Measurements from ENCODE around the gene ADIPOR1. TPM values are rescaled to one million over a fixed set of nuclear protein-coding genes. Genes with fewer than 3 reads are reported as not detected.
A peak's percentile ranks its signal among the peaks of the same experiment; 100 is the strongest.
"Not testable (repeated sequence)": the region's sequence is repeated elsewhere in the genome, so short reads cannot be mapped to it uniquely, and the experiment has no call there.

Gene ADIPOR1
- polyA plus RNA-seq, 2 of the 4 experiments (the other 2 are of a cell fraction) = 56.4 to 131 TPM

GRCh38 chr1:202940561-202940960, 17.6 kb downstream of the ADIPOR1 start:
- H3K9me3 ChIP-seq = no peaks in the 10 kb centered on the region
- no peak overlapping the region for H3K4me2 ChIP-seq
- no peak overlapping the region for H3K27ac ChIP-seq
- H3K4me1 ChIP-seq = no peaks in the 10 kb centered on the region
- ChIA-PET CTCF (interaction anchor here (0.8 to 1.3 kb wide), 3 partner anchors 13 to 599 kb away, joined by 3 to 4 read pairs (median 3); partner anchors contain the start of genes KLHL12 and UBE2T), POLR2A (no interaction called here)
- H3K4me3 ChIP-seq = no peak overlapping the region
- DNase-seq (ENCODE audit: low read depth in 1 of 2, low spot score in 1 of 2) = no peak
- no peak for ATAC-seq
- no peak for TF ChIP-seq SREBF2 (IDR thresholded peaks at IDR 0.05)
- no peak for TF ChIP-seq RARB (CRISPR knock-in tag; IDR thresholded peaks at IDR 0.05)
- no peak for TF ChIP-seq MYC (IDR thresholded peaks at IDR 0.05; ENCODE audit: borderline replicate concordance, low read length)
- TF ChIP-seq REST (IDR thresholded peaks at IDR 0.05) = no peak
- no peak for TF ChIP-seq BHLHE40 (IDR thresholded peaks at IDR 0.05; ENCODE audit: low read depth, low read length)
- no peak for TF ChIP-seq RNF2 (IDR thresholded peaks at IDR 0.05; ENCODE audit: borderline replicate concordance, low read depth)
- no peak for TF ChIP-seq KDM1A (IDR thresholded peaks at IDR 0.05; ENCODE audit: low read depth)
- TF ChIP-seq HOXB5 (CRISPR knock-in tag; IDR thresholded peaks at IDR 0.05) = no peak
- no peak for TF ChIP-seq SMC3 (IDR thresholded peaks at IDR 0.05)
- TF ChIP-seq MAFK (IDR thresholded peaks at IDR 0.05; ENCODE audit: partially characterized antibody) = no peak
- FAIRE-seq = no peak

- DNase-seq (ENCODE audit: low read depth in 1 of 2, low spot score in 1 of 2) (no peak), FAIRE-seq (no peak), ATAC-seq (peak; percentile 34 to 36; a peak in 2 of 6 replicates)
- Histone ChIP-seq H3K4me3 (no peak overlapping the region), H3K9me3 (no peaks in the 10 kb centered on the region), H3K4me2 (no peak overlapping the region), H3K27ac (no peak overlapping the region), H3K4me1 (no peaks in the 10 kb centered on the region)
- CTCF ChIA-PET = interaction anchor here (1.4 kb wide), 1 partner anchor 10 kb away, joined by 5 read pairs; no protein-coding TSS in a partner anchor
- POLR2A ChIA-PET = no interaction called here
- TF ChIP-seq ZFP36 (IDR thresholded peaks at IDR 0.05; ENCODE audit: borderline replicate concordance, partially characterized antibody) = no peak
- TF ChIP-seq EHMT2 (IDR thresholded peaks at IDR 0.05; ENCODE audit: low read depth) = no peak
- TF ChIP-seq JUN (IDR thresholded peaks at IDR 0.05) = no peak
- TF ChIP-seq HMGXB4 (CRISPR knock-in tag; IDR thresholded peaks at IDR 0.05; ENCODE audit: borderline replicate concordance) = no peak
- no peak for TF ChIP-seq CBX2 (IDR thresholded peaks at IDR 0.05; ENCODE audit: borderline replicate concordance, low read depth)
- 82% methylated on average over 5 of the region's 5 CpGs for WGBS (ENCODE audit: missing lambda C conversion rate)
Measured at GRCh38 chr1:202938287-202938925, 19.7 kb downstream of the ADIPOR1 start.

- FAIRE-seq, POLR2A ChIA-PET: not testable (repeated sequence)
Measured at GRCh38 chr1:202936409-202936808, 21.7 kb downstream of the ADIPOR1 start.

More at GRCh38 chr1:202936409-202936808, 21.7 kb downstream of the ADIPOR1 start:
- H3K9me3 ChIP-seq; H3K4me3 ChIP-seq; ATAC-seq; DNase-seq (ENCODE audit: low read depth in 1 of 2, low spot score in 1 of 2); H3K4me1 ChIP-seq; H3K27ac ChIP-seq; H3K4me2 ChIP-seq; CTCF ChIA-PET: not testable (repeated sequence)
- WGBS (ENCODE audit: missing lambda C conversion rate) = no CpG with 5 or more reads among the region's 6 CpGs
